ENCODE results near the gene ANKRD31.
A peak's percentile ranks its signal among the peaks of the same experiment; 100 is the strongest.

Gene ANKRD31

GRCh38 chr5:75054134-75054930 lies 182.3 kb downstream of the ANKRD31 start:
- peak in 1 of 6 experiments; percentile 33 for DNase-seq

GRCh38 chr5:75053304-75054133 lies 183.2 kb downstream of the ANKRD31 start:
- peak; percentile 51 to 80 (median 70) for DNase-seq

GRCh38 chr5:75053054-75053303 lies 183.7 kb downstream of the ANKRD31 start:
- DNase-seq: peak in 2 of 6 experiments; percentile 42 to 43

DNA sequence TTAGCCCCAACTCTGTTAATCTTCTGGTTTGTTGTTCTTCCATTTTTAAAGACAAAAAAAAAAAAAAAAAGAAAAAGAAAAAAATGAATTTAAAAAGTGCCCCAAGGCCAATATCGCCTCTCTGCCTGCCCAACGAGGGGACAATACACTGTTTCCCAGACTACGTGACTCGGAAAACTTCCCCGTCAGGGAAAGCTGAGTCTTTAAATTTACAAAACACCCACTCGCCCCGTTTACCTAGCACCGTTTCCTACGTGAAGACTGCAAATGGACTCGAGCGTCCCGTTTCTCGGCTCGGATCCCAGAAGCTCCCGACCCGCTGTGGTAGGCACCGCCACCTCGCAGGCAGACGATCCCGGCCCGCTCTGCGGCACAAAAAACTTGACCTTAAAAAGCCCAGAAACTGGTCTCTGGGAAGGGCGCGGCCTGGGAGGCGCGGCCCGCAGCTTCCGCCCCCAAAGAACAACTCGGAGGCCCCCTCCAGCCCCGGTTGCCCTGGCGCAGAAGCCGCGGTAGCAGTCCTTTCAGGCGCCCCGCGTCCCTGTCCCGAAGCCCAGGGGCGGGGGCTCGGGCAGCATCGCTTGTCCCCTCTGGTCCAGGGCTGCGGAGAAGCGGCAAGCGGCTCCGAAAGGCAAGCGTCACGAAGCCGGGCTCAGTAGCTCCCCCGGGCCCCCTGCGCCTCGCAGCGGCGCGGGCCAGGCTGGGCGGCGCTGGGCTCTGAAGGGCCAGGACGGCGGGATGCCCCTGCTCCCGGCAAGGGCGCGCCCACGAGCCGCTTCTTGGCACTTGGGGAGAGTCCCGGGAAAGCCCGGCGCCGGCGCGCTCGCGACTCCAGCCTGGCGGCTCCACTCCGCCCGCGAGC lies 184.3 kb downstream of the ANKRD31 start, which contains the start of gene GCNT4:
GCNT4 (minus strand) TSS at position 367 of the 862 bp plus-strand sequence. CDS start 22,521 bp downstream, outside the sequence.
- peak in 5 of 6 experiments; percentile 35 to 78 (median 59) for DNase-seq

DNA sequence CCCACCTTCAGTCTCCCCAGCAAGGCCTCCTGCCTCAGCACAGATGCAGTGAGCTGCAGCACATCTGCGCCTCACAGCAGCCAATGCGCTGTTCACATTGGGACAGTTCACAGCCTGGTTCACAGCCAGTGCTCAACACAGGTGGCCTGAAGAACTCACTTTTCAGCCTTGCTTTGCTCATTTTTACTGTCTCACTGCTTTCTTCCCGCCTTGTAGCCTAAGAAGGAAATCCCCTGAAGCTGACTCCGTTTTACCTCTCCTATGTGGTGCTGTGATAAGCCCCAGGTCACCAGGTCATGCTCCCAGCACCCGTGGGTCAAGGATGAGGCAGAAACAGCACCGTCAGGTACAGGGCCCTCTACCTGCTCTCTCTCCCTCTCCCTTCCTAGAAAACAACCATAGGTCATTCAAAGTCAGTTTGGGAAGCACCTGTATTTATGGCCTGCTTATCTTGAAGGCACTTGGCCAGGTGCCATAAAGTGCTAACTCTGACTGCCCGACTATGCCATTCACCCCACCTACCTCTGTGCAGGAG lies 185.4 kb downstream of the ANKRD31 start:
- peak; percentile 42 to 69 (median 51) for DNase-seq

- DNase-seq: peak in 3 of 6 experiments; percentile 19 to 48 (median 36)
Measured at GRCh38 chr5:75050415-75050814, 186.3 kb downstream of the ANKRD31 start.

GRCh38 chr5:75049456-75050351 lies 187.0 kb downstream of the ANKRD31 start:
- DNase-seq: peak; percentile 47 to 81 (median 64)

DNA sequence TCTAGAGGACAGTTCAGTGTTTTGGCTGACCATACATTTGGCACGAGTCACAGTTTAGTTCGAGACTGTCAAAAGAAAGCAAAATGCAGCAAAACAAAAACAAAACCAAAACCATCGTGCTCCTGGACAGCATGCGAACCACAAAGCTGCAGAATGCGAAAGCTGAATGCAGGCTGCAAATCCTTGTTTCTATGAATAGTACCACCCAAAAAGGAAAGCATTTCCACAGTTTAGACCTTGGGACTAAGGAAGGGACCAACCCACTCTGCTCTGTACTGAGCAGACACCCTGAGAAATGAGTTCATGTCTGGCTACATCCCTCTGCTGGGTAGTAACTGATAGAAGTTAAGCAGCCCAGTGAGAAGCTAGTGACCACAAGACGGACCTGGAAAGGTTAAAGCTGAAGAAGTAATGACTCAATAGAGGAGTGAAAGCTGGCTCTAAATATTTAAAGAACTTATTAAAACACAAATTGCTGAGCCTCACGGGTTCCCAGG lies 188.2 kb downstream of the ANKRD31 start:
- no peak for DNase-seq

DNA sequence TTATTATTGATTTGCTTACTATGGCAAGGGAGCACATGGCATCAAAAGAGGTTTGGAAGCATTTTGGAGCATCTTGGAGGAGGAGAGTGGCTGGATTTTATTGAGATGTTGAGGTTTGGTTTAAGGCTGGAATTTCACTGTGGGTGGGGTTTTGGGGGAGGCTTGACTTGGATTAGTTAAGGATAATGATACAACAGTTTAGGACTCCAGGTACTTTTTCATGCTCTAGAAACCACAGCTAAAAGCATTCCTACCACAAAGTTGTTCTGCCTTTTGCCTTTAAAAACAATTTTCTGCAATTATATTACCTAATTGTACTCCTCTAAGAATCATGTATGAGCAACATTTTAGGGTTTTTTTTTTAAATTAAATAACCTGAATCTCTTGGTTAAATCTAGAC lies 189.3 kb downstream of the ANKRD31 start:
- no peak for DNase-seq

DNA sequence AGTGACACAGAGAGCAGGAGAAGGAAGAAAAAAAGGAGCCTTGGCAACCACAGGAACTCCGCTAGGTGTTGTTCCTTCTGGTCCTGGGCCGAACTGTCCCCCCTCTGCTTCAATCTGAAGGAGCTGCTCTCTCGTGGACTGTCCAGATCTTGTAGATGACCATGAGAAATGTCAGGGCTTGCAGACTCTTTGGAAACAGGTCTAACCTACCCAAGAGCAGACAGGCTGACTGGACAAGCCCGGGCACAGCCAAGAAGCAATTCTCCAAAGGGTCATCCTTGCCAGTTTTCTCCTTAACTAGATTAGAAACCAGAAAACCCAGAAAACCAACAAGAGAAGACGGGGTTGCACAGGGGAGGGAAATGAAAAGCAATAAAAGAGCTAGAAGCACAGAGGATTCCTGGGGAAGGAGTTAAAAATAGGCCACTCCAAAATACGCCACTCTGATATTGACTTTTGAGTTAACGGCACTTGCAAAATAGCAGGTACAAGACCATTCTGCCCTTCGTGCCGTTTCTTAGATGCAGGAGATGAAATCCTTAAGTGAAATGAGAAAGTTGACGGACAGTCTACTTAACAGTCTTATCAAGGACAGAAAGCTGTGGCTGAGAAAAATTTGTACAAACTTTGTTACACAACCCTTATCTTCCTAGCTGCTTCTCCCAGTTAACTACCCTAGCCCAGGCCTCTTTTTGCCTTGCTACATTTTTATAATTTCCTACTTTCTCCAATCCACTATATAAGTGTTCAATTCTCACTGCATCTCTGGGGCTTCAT lies 190.1 kb downstream of the ANKRD31 start:
- no peak for DNase-seq

- no peak for DNase-seq
Measured at GRCh38 chr5:75045071-75045470, 191.6 kb downstream of the ANKRD31 start.

DNA sequence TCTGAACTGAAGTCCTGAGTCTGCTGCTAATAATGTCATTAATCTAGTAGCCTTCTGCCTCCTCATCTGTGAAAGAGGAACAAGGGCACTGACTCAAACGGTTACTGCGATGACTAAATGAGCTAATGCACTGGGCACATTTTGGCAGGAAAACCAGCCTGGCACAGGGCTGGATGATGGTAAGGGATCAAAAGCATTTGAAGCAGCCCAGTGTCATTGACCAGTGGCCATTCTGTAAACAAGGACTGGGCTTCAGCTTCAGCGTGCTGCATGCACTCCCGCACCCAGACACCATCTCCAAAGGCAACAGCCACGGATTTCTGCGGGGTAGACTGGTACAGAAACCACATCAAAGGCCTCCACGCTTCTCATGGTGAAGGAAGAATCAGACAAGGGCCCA lies 192.3 kb downstream of the ANKRD31 start:
- DNase-seq: peak in 4 of 6 experiments; percentile 17 to 31 (median 25)

GRCh38 chr5:75043633-75044264 lies 192.9 kb downstream of the ANKRD31 start:
- DNase-seq: no peak

DNA sequence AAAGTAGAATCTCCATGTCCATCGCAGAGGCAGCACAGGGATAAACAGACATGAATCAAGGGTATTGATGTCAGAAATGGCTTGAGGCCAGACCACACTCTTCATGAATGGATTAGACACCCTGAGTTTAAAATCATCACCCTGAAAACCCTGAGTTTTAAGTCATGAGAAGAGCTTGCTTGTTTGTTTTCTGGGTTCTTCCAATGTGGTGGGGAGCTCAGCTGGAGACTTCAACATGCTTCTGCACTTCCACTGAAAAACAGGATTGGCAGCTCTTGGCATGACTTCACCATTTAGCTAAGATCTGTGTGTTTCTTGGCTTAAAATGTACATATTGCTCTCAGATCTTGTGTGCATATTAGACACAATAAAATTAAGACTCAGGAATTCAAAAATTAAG lies 194.2 kb downstream of the ANKRD31 start:
- DNase-seq: no peak

GRCh38 chr5:75040973-75041372 lies 195.7 kb downstream of the ANKRD31 start:
- DNase-seq: no peak

DNA sequence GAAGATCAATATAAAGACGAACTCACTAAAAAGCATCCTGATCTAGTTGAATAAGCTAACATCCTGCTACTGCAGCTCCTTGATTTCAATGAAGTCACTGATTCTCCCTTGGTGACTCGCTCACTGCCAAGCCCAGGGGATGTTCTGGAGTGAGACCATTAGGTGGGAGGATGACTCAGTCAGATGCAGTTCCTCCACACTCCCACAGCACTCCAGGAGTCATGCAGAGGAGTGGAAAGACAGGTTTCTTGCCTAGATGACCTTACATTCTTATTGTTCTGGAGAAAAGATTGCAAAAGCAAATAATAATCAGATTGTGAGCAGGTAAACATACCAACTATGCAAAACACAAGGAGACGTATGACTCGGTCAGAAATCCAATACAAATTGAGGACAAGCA lies 199.6 kb downstream of the ANKRD31 start:
- DNase-seq: no peak

- peak in 3 of 6 experiments; percentile 45 to 63 (median 60) for DNase-seq
Measured at GRCh38 chr5:75034137-75034739, 202.4 kb downstream of the ANKRD31 start.

DNA sequence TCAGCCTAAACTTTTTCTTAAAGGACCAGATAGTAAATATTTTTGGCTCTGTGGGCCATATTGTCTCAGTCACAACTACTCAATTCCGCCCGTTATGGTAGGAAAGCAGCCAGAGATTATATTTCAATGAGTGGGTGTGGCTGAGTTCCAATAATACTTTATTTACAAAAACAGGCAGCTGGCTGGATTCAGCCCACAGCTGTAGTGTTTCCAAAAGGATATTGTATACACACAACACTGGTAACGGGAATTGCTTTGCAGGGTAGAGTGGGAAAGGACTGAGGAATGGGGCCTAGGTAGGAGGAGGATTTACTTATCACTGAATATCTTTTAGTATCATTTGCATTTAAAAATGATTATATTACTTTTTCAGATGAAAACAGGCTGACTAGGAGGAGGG lies 205.3 kb downstream of the ANKRD31 start:
- DNase-seq: no peak

- peak in 3 of 6 experiments; percentile 53 to 60 (median 57) for DNase-seq
Measured at GRCh38 chr5:75028090-75028489, 208.6 kb downstream of the ANKRD31 start.
